22Rv1 (cell line): ENCODE measurements around the gene VSIR.

Experiments
- H3K27ac ChIP-seq: fragments of 450-650 bp; 2 replicates; pipeline ENCODE4 v1.5.1; 2017
- ZFX ChIP-seq: fragments of 450-650 bp; IDR thresholded peaks from 2 replicates; pipeline ENCODE4 v1.6.1; 2017; ENCODE audit warnings: antibody characterized with exemption, borderline replicate concordance
- TF ChIP-seq, protein P1 (sequence below): fragments of 450-650 bp; IDR thresholded peaks from 2 replicates; pipeline ENCODE4 v1.5.1; 2017; ENCODE audit warnings: mild to moderate bottlenecking

The VSIR gene

DNA sequence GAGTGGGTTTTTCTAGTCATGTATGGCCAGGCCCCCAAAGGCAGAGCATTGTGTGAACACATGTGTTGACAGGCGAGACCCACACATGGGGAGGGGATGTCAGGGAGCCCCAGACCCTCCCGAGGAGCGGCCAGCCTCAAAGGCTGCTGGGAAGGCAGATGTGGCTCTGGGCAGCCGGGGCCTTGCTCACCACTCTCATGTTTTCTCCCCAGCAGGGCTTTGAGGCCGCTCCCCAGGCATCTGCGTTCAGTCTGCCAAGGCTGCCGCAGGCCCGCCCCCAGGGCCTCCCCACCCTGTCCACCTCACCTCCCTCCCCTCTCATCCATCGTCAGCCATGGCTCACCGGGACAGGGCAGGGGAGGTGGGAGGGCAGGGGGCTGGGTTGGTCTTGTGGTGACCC lies 16.6 kb upstream of the VSIR start:
- no peak for TF ChIP-seq ZFX
- TF ChIP-seq, protein P1, sequence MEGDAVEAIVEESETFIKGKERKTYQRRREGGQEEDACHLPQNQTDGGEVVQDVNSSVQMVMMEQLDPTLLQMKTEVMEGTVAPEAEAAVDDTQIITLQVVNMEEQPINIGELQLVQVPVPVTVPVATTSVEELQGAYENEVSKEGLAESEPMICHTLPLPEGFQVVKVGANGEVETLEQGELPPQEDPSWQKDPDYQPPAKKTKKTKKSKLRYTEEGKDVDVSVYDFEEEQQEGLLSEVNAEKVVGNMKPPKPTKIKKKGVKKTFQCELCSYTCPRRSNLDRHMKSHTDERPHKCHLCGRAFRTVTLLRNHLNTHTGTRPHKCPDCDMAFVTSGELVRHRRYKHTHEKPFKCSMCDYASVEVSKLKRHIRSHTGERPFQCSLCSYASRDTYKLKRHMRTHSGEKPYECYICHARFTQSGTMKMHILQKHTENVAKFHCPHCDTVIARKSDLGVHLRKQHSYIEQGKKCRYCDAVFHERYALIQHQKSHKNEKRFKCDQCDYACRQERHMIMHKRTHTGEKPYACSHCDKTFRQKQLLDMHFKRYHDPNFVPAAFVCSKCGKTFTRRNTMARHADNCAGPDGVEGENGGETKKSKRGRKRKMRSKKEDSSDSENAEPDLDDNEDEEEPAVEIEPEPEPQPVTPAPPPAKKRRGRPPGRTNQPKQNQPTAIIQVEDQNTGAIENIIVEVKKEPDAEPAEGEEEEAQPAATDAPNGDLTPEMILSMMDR, result no peak

DNA sequence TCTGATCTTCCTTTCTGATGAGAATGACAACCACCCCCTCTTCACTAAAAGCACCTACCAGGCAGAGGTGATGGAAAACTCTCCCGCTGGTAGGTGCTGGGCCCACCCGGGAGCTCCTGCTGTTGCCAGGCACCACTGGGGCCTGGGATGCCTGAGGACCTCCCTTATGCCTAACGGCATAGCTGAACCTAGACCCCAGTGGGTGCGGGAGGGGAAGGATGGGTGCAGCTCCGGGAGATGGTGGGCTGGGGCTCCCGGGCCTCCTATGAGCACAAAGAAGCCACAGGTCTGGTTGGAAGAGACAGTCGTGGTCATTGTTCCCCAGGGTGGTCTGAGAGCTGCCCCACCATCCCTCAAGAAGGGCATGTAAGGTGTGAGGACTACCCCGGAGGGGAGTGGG lies 15.6 kb upstream of the VSIR start:
- H3K27ac ChIP-seq, result no peak overlapping the region
- TF ChIP-seq, protein P1, result no peak
- no peak for TF ChIP-seq ZFX

More for the DNA sequence above, 16.6 kb upstream of the VSIR start:
- no peak overlapping the region for H3K27ac ChIP-seq

- no peak for TF ChIP-seq ZFX
- TF ChIP-seq, protein P1, result no peak
- H3K27ac ChIP-seq, result no peak overlapping the region
Measured at GRCh38 chr10:71784679-71785272, 11.5 kb upstream of the VSIR start.

GRCh38 chr10:71783917-71784678 lies 10.8 kb upstream of the VSIR start:
- H3K27ac ChIP-seq, result no peak overlapping the region
- no peak for TF ChIP-seq ZFX
- TF ChIP-seq, protein P1, result no peak

DNA sequence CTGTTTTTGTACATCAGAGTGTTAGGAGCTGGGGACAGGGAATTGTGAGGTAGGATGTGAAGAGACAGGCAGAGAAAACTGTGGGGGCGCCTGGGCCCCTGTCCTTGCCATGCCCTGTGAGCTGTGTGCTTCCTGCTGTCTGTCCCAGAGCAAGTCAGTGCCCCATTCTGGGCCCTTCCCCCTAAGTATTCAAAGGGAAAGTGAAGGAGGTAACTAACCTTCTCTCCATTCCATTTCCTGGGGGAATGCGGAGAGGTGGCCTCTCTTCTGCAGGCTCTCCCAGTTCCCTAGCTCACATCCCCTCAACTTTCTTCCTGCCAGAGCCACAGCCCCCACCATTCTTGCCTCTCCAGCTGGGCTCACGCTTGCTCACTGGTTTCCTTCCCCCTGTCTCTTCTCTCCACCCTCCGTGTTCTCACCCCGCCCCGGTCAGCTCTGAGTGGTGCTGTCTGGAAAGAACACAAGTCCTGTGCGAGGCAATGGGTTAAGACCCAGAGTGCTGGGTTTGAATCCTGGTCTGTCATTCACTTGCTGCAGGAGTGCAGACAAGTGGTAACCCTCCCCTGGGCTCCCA lies 9.7 kb upstream of the VSIR start:
- no peak for TF ChIP-seq ZFX
- TF ChIP-seq, protein P1, result no peak
- H3K27ac ChIP-seq, result no peak overlapping the region

DNA sequence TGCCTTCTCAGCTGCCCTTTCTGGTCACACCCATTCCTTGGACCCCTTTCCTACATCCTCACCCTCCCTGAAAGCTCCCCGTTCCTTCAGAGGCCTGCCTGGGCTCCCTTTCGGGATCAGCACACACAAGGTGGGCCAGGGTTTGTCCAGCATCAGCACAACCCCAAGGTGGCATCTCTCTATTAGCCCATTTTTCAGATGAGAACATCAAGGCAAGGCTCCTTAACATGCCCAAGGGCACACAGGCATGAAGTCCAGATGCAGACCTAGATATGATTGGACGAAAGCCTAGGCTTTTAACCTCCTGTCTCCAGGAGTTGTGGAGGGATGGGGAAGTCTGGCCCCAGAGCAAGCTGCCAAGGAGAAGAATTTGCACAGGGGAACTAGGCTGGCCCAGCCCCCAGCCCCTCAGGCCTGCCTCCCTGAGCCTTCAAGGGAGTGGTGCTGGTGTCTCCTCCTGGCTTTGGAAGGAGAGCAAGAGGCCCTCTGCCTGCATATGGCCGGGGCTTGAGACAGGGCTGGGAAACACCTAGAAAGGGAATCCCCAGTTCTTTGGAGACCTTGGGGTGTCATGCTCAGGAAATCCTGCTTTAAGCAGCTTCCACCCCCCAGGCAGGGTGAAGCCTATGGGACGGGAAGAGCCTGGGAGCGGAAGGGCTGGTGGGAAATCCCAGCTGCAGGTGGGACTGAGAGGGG lies 9.0 kb upstream of the VSIR start:
- H3K27ac ChIP-seq, result no peak overlapping the region
- no peak for TF ChIP-seq ZFX
- TF ChIP-seq, protein P1, result no peak
